ENCODE data around the gene ZFC3H1.

ZFC3H1 gene

GRCh38 chr12:71682466-71682865, 18.8 kb upstream of the ZFC3H1 start:
- no peak overlapping the region for H3K4me3 ChIP-seq (ENCODE audit: low read depth, low read length)
- H3K79me2 ChIP-seq, result no peaks in the 10 kb centered on the region
- no peak overlapping the region for H3K9ac ChIP-seq
- no peaks in the 10 kb centered on the region for H3K27me3 ChIP-seq (ENCODE audit: control insufficient read depth, insufficient read depth, low read length)
- no peak overlapping the region for H2AFZ ChIP-seq
- H3K27ac ChIP-seq, result no peak overlapping the region
- no peak for TF ChIP-seq CTCF (IDR thresholded peaks at IDR 0.05)
- H3K9me3 ChIP-seq (ENCODE audit: control insufficient read depth, low read length), result no peaks in the 10 kb centered on the region
- H3K4me2 ChIP-seq (ENCODE audit: low read length), result no peak overlapping the region
- H3K4me1 ChIP-seq, result no peaks in the 10 kb centered on the region
- H3K36me3 ChIP-seq (ENCODE audit: control insufficient read depth, insufficient read depth, low read length), result no peaks in the 10 kb centered on the region

GRCh38 chr12:71671816-71672215, 8.2 kb upstream of the ZFC3H1 start:
- no peak overlapping the region for H3K4me3 ChIP-seq (ENCODE audit: low read depth, low read length)
- no peaks in the 10 kb centered on the region for H3K36me3 ChIP-seq (ENCODE audit: control insufficient read depth, insufficient read depth, low read length)
- peak overlapping the region; percentile 30 for H2AFZ ChIP-seq
- no peak overlapping the region for H3K9ac ChIP-seq
- no peaks in the 10 kb centered on the region for H3K27me3 ChIP-seq (ENCODE audit: control insufficient read depth, insufficient read depth, low read length)
- no peak for TF ChIP-seq CTCF (IDR thresholded peaks at IDR 0.05)
- H3K27ac ChIP-seq, result no peak overlapping the region
- H3K9me3 ChIP-seq (ENCODE audit: control insufficient read depth, low read length), result no peaks in the 10 kb centered on the region
- no peaks in the 10 kb centered on the region for H3K4me1 ChIP-seq
- no peak overlapping the region for H3K4me2 ChIP-seq (ENCODE audit: low read length)
- H3K79me2 ChIP-seq, result no peaks in the 10 kb centered on the region

- peak overlapping the region; percentile 30 for H2AFZ ChIP-seq
- H3K4me2 ChIP-seq (ENCODE audit: low read length), result no peak overlapping the region
- no peaks in the 10 kb centered on the region for H3K79me2 ChIP-seq
- no peaks in the 10 kb centered on the region for H3K27me3 ChIP-seq (ENCODE audit: control insufficient read depth, insufficient read depth, low read length)
- H3K36me3 ChIP-seq (ENCODE audit: control insufficient read depth, insufficient read depth, low read length), result no peaks in the 10 kb centered on the region
- H3K9me3 ChIP-seq (ENCODE audit: control insufficient read depth, low read length), result no peaks in the 10 kb centered on the region
- H3K27ac ChIP-seq, result no peak overlapping the region
- no peaks in the 10 kb centered on the region for H3K4me1 ChIP-seq
- no peak overlapping the region for H3K4me3 ChIP-seq (ENCODE audit: low read depth, low read length)
- no peak for TF ChIP-seq CTCF (IDR thresholded peaks at IDR 0.05)
- H3K9ac ChIP-seq, result no peak overlapping the region
Measured at GRCh38 chr12:71671311-71671710, 7.7 kb upstream of the ZFC3H1 start.

GRCh38 chr12:71666259-71666658, 2.6 kb upstream of the ZFC3H1 start:
- H3K4me3 ChIP-seq (ENCODE audit: low read depth, low read length), result no peak overlapping the region
- H3K27me3 ChIP-seq (ENCODE audit: control insufficient read depth, insufficient read depth, low read length), result no peaks in the 10 kb centered on the region
- no peak overlapping the region for H3K4me2 ChIP-seq (ENCODE audit: low read length)
- TF ChIP-seq CTCF (IDR thresholded peaks at IDR 0.05), result no peak
- peaks cover 12% of the 10 kb centered on the region for H3K79me2 ChIP-seq
- H2AFZ ChIP-seq, result no peak overlapping the region
- H3K9me3 ChIP-seq (ENCODE audit: control insufficient read depth, low read length), result no peaks in the 10 kb centered on the region
- no peak overlapping the region for H3K27ac ChIP-seq
- no peak overlapping the region for H3K9ac ChIP-seq
- H3K36me3 ChIP-seq (ENCODE audit: control insufficient read depth, insufficient read depth, low read length), result no peaks in the 10 kb centered on the region
- peaks cover 15% of the 10 kb centered on the region for H3K4me1 ChIP-seq

GRCh38 chr12:71665090-71665463, 1.4 kb upstream of the ZFC3H1 start:
- Histone ChIP-seq H3K27ac (peak overlapping the region; percentile 87), H3K4me3 (ENCODE audit: low read depth, low read length) (peak overlapping the region; percentile 92), H3K4me1 (peaks cover 15% of the 10 kb centered on the region)

More at GRCh38 chr12:71665090-71665463, 1.4 kb upstream of the ZFC3H1 start:
- Histone ChIP-seq H3K9me3 (ENCODE audit: control insufficient read depth, low read length) (no peaks in the 10 kb centered on the region), H3K27me3 (ENCODE audit: control insufficient read depth, insufficient read depth, low read length) (no peaks in the 10 kb centered on the region), H3K79me2 (peaks cover 12% of the 10 kb centered on the region), H2AFZ (peak overlapping the region; percentile 82), H3K9ac (peak overlapping the region; percentile 22), H3K36me3 (ENCODE audit: control insufficient read depth, insufficient read depth, low read length) (no peaks in the 10 kb centered on the region), H3K4me2 (ENCODE audit: low read length) (peak overlapping the region; percentile 78)
- no peak for TF ChIP-seq CTCF (IDR thresholded peaks at IDR 0.05)
